WTC11 (cell line): Measurements from ENCODE around the gene ARHGAP6. TPM values are rescaled to one million over a fixed set of nuclear protein-coding genes. Genes with fewer than 3 reads are reported as not detected.

ENCODE experiments used
- ATAC-seq: fragments of 200-7000 bp; cut with Tn5 transposase; 2 replicates; pipeline ENCODE4 v1.10.0; 2021; ENCODE audit warnings: mild to moderate bottlenecking, moderate library complexity
- CTCF ChIA-PET: fragments of 300-600 bp; sonication (Branson Sonifier 250); formaldehyde crosslinking; loops from one replicate; lab custom pipeline; 2021; ENCODE audit warnings: antibody characterized with exemption; lab: Charles Lee
- POLR2A ChIA-PET: fragments of 350-600 bp; sonication (Branson Sonifier 250); formaldehyde crosslinking; loops from one replicate; lab custom pipeline; 2021; ENCODE audit warnings: antibody characterized with exemption; lab: Charles Lee
- DNase-seq: peaks from one replicate; pipeline ENCODE4 v3.0.0; 2021; ENCODE audit warnings: low spot score
- H3K27ac Mint-ChIP-seq: 2 replicates; pipeline ENCODE4 v1.8.0; 2021; ENCODE audit warnings: mixed read lengths
- H3K27me3 Mint-ChIP-seq: 2 replicates; pipeline ENCODE4 v1.8.0; 2021; ENCODE audit warnings: low read depth, mild to moderate bottlenecking, moderate library complexity, mixed read lengths
- H3K36me3 Mint-ChIP-seq: 2 replicates; pipeline ENCODE4 v1.8.0; 2021; ENCODE audit warnings: mixed read lengths
- H3K4me1 Mint-ChIP-seq: 2 replicates; pipeline ENCODE4 v1.8.0; 2022; ENCODE audit warnings: mixed read lengths
- H3K4me3 Mint-ChIP-seq: 2 replicates; pipeline ENCODE4 v1.8.0; 2021; ENCODE audit warnings: mild to moderate bottlenecking, moderate library complexity, mixed read lengths
- H3K9me3 Mint-ChIP-seq: 2 replicates; pipeline ENCODE4 v1.8.0; 2021; ENCODE audit warnings: mixed read lengths
- ERG ChIP-seq: fragments of 250-450 bp; sonication (Bioruptor Pico); IDR thresholded peaks from 2 replicates; pipeline ENCODE4 v1.8.0; 2021; ENCODE audit warnings: mild to moderate bottlenecking
- ETV6 ChIP-seq: sonication (generic); formaldehyde crosslinking; IDR thresholded peaks from 2 replicates; pipeline ENCODE4 v1.8.1; 2022; ENCODE audit warnings: mild to moderate bottlenecking, missing genetic modification reagents
- FOXK1 ChIP-seq: sonication (generic); formaldehyde crosslinking; IDR thresholded peaks from 2 replicates; pipeline ENCODE4 v1.8.0; 2022; ENCODE audit warnings: mild to moderate bottlenecking, moderate library complexity, missing genetic modification reagents
- GRHL2 ChIP-seq: fragments of 250-450 bp; sonication (Bioruptor Pico); IDR thresholded peaks from 2 replicates; pipeline ENCODE4 v1.8.0; 2022; ENCODE audit warnings: mild to moderate bottlenecking, moderate library complexity; ENCODE audit not compliant: insufficient replicate concordance, severe bottlenecking
- HMGA2 ChIP-seq: fragments of 250-450 bp; sonication (Bioruptor Pico); IDR thresholded peaks from 2 replicates; pipeline ENCODE4 v1.4.0; 2021; ENCODE audit warnings: mild to moderate bottlenecking, moderate library complexity
- MLX ChIP-seq: sonication (generic); formaldehyde crosslinking; IDR thresholded peaks from 2 replicates; pipeline ENCODE4 v1.8.1; 2023; ENCODE audit warnings: mild to moderate bottlenecking, missing genetic modification reagents, moderate library complexity
- MYBL2 ChIP-seq: sonication (generic); formaldehyde crosslinking; IDR thresholded peaks from 2 replicates; pipeline ENCODE4 v1.8.1; 2023; ENCODE audit warnings: mild to moderate bottlenecking, moderate library complexity, missing genetic modification reagents
- NFATC4 ChIP-seq: fragments of 250-450 bp; sonication (Bioruptor Pico); IDR thresholded peaks from 2 replicates; pipeline ENCODE4 v1.9.0; 2021; ENCODE audit warnings: mild to moderate bottlenecking
- NR1H2 ChIP-seq: sonication (generic); formaldehyde crosslinking; IDR thresholded peaks from 2 replicates; pipeline ENCODE4 v1.9.0; 2021; ENCODE audit warnings: mild to moderate bottlenecking, moderate library complexity, missing genetic modification reagents
- NR2C2 ChIP-seq: sonication (generic); formaldehyde crosslinking; IDR thresholded peaks from 2 replicates; pipeline ENCODE4 v1.8.0; 2022; ENCODE audit warnings: mild to moderate bottlenecking, missing genetic modification reagents
- OVOL2 ChIP-seq: fragments of 250-450 bp; sonication (Bioruptor Pico); IDR thresholded peaks from 2 replicates; pipeline ENCODE4 v1.9.0; 2021; ENCODE audit warnings: mild to moderate bottlenecking, borderline replicate concordance
- PRDM15 ChIP-seq: sonication (generic); formaldehyde crosslinking; IDR thresholded peaks from 2 replicates; pipeline ENCODE4 v1.8.0; 2022; ENCODE audit warnings: missing genetic modification reagents
- PRRX2 ChIP-seq: fragments of 250-450 bp; sonication (Bioruptor Pico); IDR thresholded peaks from 2 replicates; pipeline ENCODE4 v1.8.0; 2021; ENCODE audit warnings: mild to moderate bottlenecking
- TEAD1 ChIP-seq: sonication (generic); formaldehyde crosslinking; IDR thresholded peaks from 2 replicates; pipeline ENCODE4 v1.8.0; 2022; ENCODE audit warnings: mild to moderate bottlenecking, missing genetic modification reagents
- TEAD4 ChIP-seq: sonication (generic); formaldehyde crosslinking; IDR thresholded peaks from 2 replicates; pipeline ENCODE4 v1.8.0; 2022; ENCODE audit warnings: mild to moderate bottlenecking, missing genetic modification reagents
- USF1 ChIP-seq: sonication (generic); formaldehyde crosslinking; IDR thresholded peaks from 2 replicates; pipeline ENCODE4 v1.8.0; 2022; ENCODE audit warnings: mild to moderate bottlenecking, missing genetic modification reagents
- ZNF423 ChIP-seq: fragments of 250-450 bp; sonication (Bioruptor Pico); IDR thresholded peaks from 2 replicates; pipeline ENCODE4 v2.1.2; 2022; ENCODE audit warnings: mild to moderate bottlenecking, moderate library complexity
- ZNF671 ChIP-seq: fragments of 250-450 bp; sonication (Bioruptor Pico); IDR thresholded peaks from 2 replicates; pipeline ENCODE4 v1.8.0; 2021; ENCODE audit warnings: mild to moderate bottlenecking
- ZSCAN18 ChIP-seq: fragments of 250-450 bp; sonication (Bioruptor Pico); IDR thresholded peaks from 2 replicates; pipeline ENCODE4 v2.1.2; 2022; ENCODE audit warnings: mild to moderate bottlenecking, moderate library complexity
- total RNA-seq: library from RNA; stranded (reverse); gene quantifications from 3 replicates; pipeline ENCODE4 v1.2.3, GENCODE V29; 2021

The ARHGAP6 gene
- total RNA-seq, 1 experiment from 2014 or later = 1.0 TPM

GRCh38 chrX:11264925-11265324 lies 400.8 kb downstream of the ARHGAP6 start (continued):
- TF ChIP-seq ZSCAN18 = no peak

- CTCF ChIA-PET = no interaction called here
- H3K9me3 Mint-ChIP-seq = no peaks in the 10 kb centered on the region; the same call in 1 of the 2 replicates
These were observed 404.5 kb downstream of the ARHGAP6 start for GRCh38 chrX:11261260-11261659.

GRCh38 chrX:11259437-11259836 lies 406.3 kb downstream of the ARHGAP6 start:
- DNase-seq (no peak), ATAC-seq (no peak)
- ChIA-PET POLR2A (no interaction called here), CTCF (interaction anchor here (1.1 kb wide), 1 partner anchor 13 kb away, joined by 3 read pairs; no protein-coding TSS in a partner anchor)
- H3K4me1 Mint-ChIP-seq = no peaks in the 10 kb centered on the region
- no peak overlapping the region for H3K4me3 Mint-ChIP-seq
- no peaks in the 10 kb centered on the region; the same call in 1 of the 2 replicates for H3K9me3 Mint-ChIP-seq
- H3K27me3 Mint-ChIP-seq = no peaks in the 10 kb centered on the region
- no peaks in the 10 kb centered on the region for H3K36me3 Mint-ChIP-seq
- no peak overlapping the region for H3K27ac Mint-ChIP-seq
- no peak for TF ChIP-seq ERG (CRISPR knock-in tag)
- TF ChIP-seq FOXK1 (CRISPR knock-in tag) = no peak
- no peak for TF ChIP-seq TEAD1 (CRISPR knock-in tag)
- TF ChIP-seq NR1H2 (CRISPR knock-in tag) = no peak
- TF ChIP-seq ETV6 (CRISPR knock-in tag) = no peak
- no peak for TF ChIP-seq HMGA2 (CRISPR knock-in tag)
- no peak for TF ChIP-seq NFATC4 (CRISPR knock-in tag)
- TF ChIP-seq NR2C2 (CRISPR knock-in tag) = no peak
- no peak for TF ChIP-seq TEAD4 (CRISPR knock-in tag)
- no peak for TF ChIP-seq USF1 (CRISPR knock-in tag)
- TF ChIP-seq PRDM15 (CRISPR knock-in tag) = no peak

More at GRCh38 chrX:11261260-11261659, 404.5 kb downstream of the ARHGAP6 start:
- Mint-ChIP-seq H3K36me3 (no peaks in the 10 kb centered on the region), H3K27ac (no peak overlapping the region), H3K4me1 (no peaks in the 10 kb centered on the region), H3K4me3 (no peak overlapping the region), H3K27me3 (no peaks in the 10 kb centered on the region)
- POLR2A ChIA-PET = no interaction called here
- ATAC-seq = no peak
- no peak for DNase-seq
- TF ChIP-seq MYBL2 (CRISPR knock-in tag) (no peak), GRHL2 (CRISPR knock-in tag) (no peak), PRRX2 (CRISPR knock-in tag) (no peak), USF1 (CRISPR knock-in tag) (no peak), MLX (no peak), ZNF423 (CRISPR knock-in tag) (no peak), OVOL2 (CRISPR knock-in tag) (no peak), ZNF671 (CRISPR knock-in tag) (no peak), PRDM15 (CRISPR knock-in tag) (no peak)
